ENCODE data around the gene HMGB1. TPM values are rescaled to one million over a fixed set of nuclear protein-coding genes. Genes with fewer than 3 reads are reported as not detected.
"Not testable (repeated sequence)": the region's sequence is repeated elsewhere in the genome, so short reads cannot be mapped to it uniquely, and the experiment has no call there.

Gene HMGB1
- total RNA-seq, 2 donors from 2014 or later = 264 to 274 TPM

DNA sequence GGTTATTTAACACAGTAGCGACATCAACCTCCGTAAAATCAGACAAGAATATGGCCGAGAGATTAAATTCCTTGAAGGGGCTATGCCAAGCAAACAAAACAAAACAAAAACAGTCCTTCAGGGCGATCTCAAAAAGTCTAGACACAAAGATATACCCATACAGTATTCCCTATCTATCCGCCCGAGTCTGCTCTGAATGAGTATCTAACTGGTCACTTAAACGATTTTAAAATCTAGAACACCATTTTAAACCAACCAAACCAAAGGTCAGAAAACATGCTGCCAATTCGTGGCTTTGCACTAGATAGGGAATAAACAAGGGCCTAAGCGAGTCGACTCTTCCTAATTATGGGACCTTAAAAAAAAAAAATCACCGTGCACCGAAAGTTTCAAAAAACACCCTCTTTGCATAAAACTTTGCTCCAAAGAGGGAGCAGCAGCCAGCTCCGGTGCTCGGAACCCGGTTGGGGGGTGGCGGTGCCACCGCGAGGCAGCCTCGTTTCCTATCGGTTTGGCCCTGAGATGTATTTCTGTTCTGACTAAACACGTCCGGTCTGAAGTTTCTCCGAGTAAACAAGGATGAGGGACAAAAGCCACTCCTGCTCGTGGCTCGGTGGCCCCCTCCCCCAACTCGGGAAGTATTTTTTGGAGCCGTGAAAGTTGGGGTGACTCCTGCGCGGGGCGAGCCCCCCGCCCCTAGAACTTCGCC is 1.8 kb downstream of the HMGB1 start:
- Histone ChIP-seq H3K27me3 (replicated peaks; ENCODE audit: insufficient read depth) (no peaks in the 10 kb centered on the region), H3K27ac (peak overlapping the region; percentile 92 to 97), H3K9me3 (no peaks in the 10 kb centered on the region), H3K36me3 (no peaks in the 10 kb centered on the region), H3K4me1 (replicated peaks) (peaks cover 3% of the 10 kb centered on the region), H3K4me3 (peak overlapping the region; percentile 46 to 62)
- intact Hi-C loops (cut with DNase I) = loop anchor here (2.0 to 10.0 kb wide), 7 partner anchors 43 to 609 kb away; partner anchors contain the start of genes KATNAL1, UBL3 and USPL1
- WGBS = under 1% methylated on average over 32 of the region's 32 CpGs
- peak; percentile 60 for DNase-seq (ENCODE audit: low spot score)
- TF ChIP-seq, protein P1, sequence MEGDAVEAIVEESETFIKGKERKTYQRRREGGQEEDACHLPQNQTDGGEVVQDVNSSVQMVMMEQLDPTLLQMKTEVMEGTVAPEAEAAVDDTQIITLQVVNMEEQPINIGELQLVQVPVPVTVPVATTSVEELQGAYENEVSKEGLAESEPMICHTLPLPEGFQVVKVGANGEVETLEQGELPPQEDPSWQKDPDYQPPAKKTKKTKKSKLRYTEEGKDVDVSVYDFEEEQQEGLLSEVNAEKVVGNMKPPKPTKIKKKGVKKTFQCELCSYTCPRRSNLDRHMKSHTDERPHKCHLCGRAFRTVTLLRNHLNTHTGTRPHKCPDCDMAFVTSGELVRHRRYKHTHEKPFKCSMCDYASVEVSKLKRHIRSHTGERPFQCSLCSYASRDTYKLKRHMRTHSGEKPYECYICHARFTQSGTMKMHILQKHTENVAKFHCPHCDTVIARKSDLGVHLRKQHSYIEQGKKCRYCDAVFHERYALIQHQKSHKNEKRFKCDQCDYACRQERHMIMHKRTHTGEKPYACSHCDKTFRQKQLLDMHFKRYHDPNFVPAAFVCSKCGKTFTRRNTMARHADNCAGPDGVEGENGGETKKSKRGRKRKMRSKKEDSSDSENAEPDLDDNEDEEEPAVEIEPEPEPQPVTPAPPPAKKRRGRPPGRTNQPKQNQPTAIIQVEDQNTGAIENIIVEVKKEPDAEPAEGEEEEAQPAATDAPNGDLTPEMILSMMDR (IDR thresholded peaks at IDR 0.05) = peak in 1 of 4 experiments; percentile 4
- TF ChIP-seq POLR2AphosphoS5 (IDR thresholded peaks at IDR 0.05) = peak; percentile 51
- no peak for TF ChIP-seq POLR2A (IDR thresholded peaks at IDR 0.05)

DNA sequence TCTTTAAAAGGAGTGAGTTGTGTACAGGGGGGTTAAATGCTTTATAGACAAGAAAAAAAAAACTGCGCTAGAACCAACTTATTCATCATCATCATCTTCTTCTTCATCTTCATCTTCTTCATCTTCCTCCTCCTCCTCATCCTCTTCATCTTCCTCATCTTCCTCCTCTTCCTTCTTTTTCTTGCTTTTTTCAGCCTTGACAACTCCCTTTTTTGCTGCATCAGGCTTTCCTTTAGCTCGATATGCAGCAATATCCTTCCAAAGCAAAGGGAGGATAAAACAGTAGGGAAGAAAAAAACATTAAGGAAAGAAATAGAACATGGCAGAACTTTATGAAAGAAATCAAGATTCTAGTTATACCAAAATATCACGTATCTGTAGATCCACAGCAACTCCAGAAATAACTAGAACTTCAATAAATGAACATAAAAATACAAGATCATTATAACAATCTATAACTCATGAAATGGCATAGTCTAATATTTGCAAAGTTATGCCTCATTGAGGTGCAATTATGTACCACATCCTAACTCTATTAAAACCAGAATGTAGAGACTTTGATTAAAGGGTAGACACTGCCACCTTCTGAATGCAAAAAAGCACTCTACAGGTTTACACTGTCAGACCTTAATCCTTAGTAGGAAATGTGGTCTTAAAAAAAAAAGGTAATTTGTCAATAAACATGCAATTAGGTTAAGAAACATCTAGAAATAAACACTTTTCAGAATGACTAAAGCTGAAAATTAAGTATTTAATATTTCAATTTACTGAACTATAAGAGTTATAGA is 4.3 kb downstream of the HMGB1 start:
- not testable (repeated sequence) for H3K36me3 ChIP-seq; H3K4me1 ChIP-seq (replicated peaks); H3K9me3 ChIP-seq; H3K4me3 ChIP-seq; DNase-seq (ENCODE audit: low spot score); H3K27me3 ChIP-seq (replicated peaks; ENCODE audit: insufficient read depth)
- TF ChIP-seq, protein P1 (IDR thresholded peaks at IDR 0.05) = peak; percentile 16 to 77 (median 50)
- peak overlapping the region; percentile 49 to 97 for H3K27ac ChIP-seq
- intact Hi-C loops (cut with DNase I) = loop anchor here (5.0 to 10.0 kb wide), 5 partner anchors 67 to 607 kb away; partner anchors contain the start of genes KATNAL1 and UBL3
- WGBS = 68% methylated on average over 3 of the region's 3 CpGs

DNA sequence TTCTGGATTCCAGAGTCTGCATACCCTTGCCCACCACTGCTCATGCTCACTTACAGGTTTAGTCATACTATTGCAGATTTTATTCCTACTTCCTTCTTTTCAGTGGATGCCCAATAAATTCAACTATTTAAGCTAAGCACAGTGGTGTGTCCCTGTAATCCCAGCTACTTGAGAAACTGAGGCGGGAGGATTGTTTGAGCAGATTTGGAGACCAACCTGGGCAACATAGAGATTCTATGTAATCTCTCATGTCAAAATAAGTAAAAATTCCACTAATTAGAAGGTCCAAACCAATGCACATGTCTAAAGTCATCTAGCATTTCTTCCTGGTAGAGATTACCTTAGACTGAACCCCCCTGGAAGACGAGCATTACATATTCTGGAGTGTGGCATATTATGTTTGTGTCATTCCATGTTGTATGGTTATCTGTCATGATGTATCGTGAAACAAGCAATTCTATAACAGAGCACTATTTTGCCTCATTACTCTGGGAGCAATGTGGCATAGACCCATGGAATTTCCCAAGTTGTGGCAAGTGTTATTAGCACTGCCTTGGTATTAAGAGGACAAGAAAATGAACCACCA is 8.3 kb downstream of the HMGB1 start:
- H3K9me3 ChIP-seq = no peaks in the 10 kb centered on the region
- no peak overlapping the region for H3K27ac ChIP-seq
- H3K36me3 ChIP-seq = no peaks in the 10 kb centered on the region
- no peaks in the 10 kb centered on the region for H3K27me3 ChIP-seq (replicated peaks; ENCODE audit: insufficient read depth)
- WGBS = 61% methylated on average over 3 of the region's 3 CpGs
- intact Hi-C loops (cut with DNase I) = loop anchor here (10.0 kb wide), 2 partner anchors 203 to 587 kb away; no protein-coding TSS in a partner anchor
- no peak overlapping the region for H3K4me3 ChIP-seq
- TF ChIP-seq POLR2A (IDR thresholded peaks at IDR 0.05) (no peak), POLR2AphosphoS5 (IDR thresholded peaks at IDR 0.05) (no peak)
- TF ChIP-seq, protein P1 (IDR thresholded peaks at IDR 0.05) = no peak
- peaks cover 3% of the 10 kb centered on the region for H3K4me1 ChIP-seq (replicated peaks)
- DNase-seq (ENCODE audit: low spot score) = no peak

DNA sequence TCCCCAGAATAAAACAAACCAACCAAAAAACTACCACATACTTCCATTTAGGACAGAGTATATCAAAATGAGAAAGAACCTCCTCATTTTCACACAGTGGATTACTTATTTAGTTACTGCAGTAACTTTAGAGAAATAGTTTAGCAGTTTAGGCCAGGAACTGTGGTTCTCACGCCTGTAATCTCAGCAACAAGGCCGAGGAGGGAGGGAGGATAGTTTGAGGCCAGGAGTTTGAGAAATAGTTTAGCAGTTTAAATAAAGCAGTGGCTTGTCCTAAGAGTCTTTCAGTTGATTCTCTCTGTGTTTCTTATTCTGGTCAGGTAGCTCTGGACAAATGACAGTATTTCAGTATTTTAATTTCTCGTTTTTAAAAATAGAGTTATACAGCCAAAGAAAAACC is 9.4 kb downstream of the HMGB1 start:
- no peaks in the 10 kb centered on the region for H3K27me3 ChIP-seq (replicated peaks; ENCODE audit: insufficient read depth)
- TF ChIP-seq, protein P1 (IDR thresholded peaks at IDR 0.05) = no peak
- TF ChIP-seq POLR2AphosphoS5 (IDR thresholded peaks at IDR 0.05) (no peak), POLR2A (IDR thresholded peaks at IDR 0.05) (no peak)
- no peak overlapping the region for H3K4me3 ChIP-seq
- 37% methylated on average over 3 of the region's 3 CpGs for WGBS
- no peaks in the 10 kb centered on the region for H3K4me1 ChIP-seq (replicated peaks)
- no peaks in the 10 kb centered on the region for H3K9me3 ChIP-seq
- intact Hi-C loops (cut with DNase I) = loop anchor here (10.0 kb wide), 2 partner anchors 201 to 589 kb away; no protein-coding TSS in a partner anchor
- DNase-seq (ENCODE audit: low spot score) = no peak
- H3K36me3 ChIP-seq = no peaks in the 10 kb centered on the region
- H3K27ac ChIP-seq = no peak overlapping the region
